NK-92 treated with Interleukin-12 subunit alpha and Interleukin-12 subunit beta, amount 100 ng/mL, for 24 hours (cell line): ENCODE results near the gene SLC22A13.
"Not testable (repeated sequence)": the region's sequence is repeated elsewhere in the genome, so short reads cannot be mapped to it uniquely, and the experiment has no call there.

Source experiments
- DNase-seq: peaks from one replicate; lab custom pipeline; 2025; lab: John Stamatoyannopoulos, UW

The SLC22A13 gene

GRCh38 chr3:38264779-38265178 is 833 bp upstream of the SLC22A13 start:
- no peak for DNase-seq

- no peak for DNase-seq
Measured at GRCh38 chr3:38266810-38267209, 1.2 kb downstream of the SLC22A13 start.

DNA sequence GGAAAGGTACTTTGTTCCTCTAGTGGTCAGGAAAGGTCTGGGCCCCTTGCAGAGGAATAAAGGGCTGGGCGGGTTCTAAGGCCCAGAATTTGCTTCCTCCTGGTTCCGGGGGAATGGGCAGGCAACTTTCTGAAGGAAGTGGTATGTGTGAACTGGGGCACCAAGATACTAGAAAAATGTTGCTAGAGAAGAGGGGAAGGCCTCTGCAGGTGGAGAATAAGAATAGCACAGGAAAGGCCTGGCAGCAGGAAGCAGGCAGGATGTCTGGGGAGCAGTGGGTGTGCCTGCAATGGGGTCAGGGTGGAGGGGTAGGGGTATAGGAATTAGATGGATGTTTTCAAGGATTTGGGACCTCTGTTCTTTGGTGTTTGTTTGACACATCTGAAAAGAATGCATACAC is 2.0 kb downstream of the SLC22A13 start:
- DNase-seq = no peak

DNA sequence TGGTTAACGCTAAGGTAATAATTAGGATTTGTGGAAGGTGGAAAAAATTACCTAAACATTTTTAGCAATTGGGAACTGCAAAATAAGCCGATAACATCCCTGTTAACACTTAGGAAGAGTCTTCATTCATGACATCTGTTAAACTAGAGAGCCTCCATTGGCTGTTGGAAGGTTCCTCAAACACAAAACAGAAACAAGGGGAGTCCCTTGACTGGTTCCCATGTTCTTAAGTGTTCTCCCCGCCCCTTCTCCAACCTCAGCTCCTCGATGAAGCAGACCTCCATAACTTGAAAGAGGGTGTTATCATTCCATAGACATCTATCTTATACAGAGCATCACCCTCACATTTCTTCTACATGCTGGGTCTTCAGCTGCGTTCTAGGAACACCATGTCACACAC is 2.5 kb downstream of the SLC22A13 start:
- DNase-seq = no peak

- no peak for DNase-seq
Measured at GRCh38 chr3:38268522-38268921, 2.9 kb downstream of the SLC22A13 start.

GRCh38 chr3:38270606-38271005 is 5.0 kb downstream of the SLC22A13 start:
- no peak for DNase-seq

DNA sequence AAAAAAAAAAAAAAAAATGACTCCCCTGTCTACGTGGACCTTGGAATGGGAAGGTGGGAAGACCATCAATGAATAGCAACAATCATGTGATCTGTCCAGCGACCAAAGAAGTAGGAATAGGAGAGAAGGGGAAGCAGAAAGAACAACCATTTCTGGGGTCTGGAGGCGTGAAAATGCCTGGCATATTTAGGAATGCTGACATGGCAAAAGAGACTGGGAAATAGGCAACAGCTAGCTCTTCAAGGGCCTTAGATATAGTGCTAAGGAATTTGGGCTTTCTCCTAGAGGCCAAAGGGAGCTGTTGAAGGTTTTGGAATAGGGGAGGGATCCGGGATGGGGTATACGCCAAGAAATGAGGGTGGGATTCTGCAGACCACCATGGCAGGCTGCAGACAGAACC is 5.9 kb downstream of the SLC22A13 start:
- DNase-seq = no peak

GRCh38 chr3:38274864-38275649 is 9.4 kb downstream of the SLC22A13 start:
- no peak for DNase-seq

GRCh38 chr3:38275658-38276057 is 10.0 kb downstream of the SLC22A13 start:
- no peak for DNase-seq

DNA sequence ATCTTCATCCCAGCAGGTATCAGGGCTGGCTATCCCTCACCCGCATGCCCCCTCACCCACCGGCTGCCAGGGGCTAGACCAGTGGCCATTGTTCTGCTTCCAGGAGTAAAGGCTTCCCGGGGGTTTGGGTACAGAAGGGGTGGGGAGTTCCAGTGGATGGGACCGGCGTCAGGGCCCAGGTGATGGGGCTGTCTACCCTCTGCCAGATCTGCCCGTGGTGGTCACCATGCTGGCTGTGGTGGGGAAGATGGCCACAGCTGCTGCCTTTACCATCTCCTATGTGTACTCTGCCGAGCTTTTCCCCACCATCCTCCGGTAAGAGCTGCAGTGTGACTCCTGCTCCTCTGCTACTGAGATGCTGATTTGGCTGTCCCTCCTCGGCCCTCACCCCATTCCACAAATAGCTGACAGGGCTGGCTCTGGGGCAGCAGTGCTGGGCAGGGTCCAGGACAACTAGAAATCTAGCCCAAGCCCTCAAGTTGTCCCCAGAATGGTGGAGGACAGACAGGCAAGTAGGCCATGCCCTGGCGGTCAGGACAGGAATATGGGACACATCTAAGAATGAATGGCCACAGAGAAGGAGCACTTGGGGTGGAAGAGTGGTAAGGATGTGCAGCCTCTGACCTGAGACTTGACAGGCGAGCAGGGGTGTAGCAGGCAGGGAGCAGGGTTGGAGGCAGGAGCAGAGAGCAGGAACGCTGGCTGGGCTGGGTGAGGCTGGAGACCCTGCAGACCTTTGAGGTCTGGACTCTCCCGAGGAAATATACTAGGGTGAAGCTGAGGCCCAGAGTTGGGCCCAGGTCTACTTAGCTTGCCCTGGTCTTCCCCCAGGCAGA is 10.7 kb downstream of the SLC22A13 start:
- DNase-seq = no peak

DNA sequence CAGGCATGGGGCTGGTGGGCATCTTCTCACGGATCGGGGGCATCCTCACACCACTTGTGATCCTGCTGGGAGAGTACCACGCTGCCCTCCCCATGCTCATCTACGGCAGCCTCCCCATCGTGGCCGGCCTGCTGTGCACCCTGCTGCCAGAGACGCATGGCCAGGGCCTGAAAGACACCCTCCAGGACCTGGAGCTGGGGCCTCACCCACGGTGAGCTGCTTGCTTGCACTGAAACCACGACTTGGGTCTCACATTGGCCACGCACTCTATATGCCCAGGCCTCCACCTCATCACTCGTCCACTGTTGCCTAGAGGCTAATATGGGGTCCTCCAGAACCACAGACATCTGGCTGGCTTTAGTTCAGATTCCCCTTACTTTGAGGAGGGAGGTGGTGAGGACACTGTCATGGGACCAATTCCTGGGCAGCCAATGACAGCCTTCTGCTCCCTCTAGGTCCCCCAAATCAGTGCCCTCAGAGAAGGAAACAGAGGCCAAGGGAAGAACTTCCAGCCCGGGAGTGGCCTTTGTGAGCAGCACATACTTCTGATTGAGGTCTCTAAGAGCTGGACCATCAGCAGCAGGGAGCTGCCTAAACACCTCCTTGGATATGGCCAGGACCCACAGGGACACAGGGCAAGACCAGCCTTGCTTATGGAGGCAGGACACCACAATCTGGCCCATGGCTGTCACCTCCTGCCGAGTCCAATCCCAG is 11.5 kb downstream of the SLC22A13 start:
- DNase-seq = no peak

- DNase-seq = no peak
Measured at GRCh38 chr3:38278841-38279240, 13.2 kb downstream of the SLC22A13 start.

- no peak for DNase-seq
Measured at GRCh38 chr3:38281895-38282686, 16.5 kb downstream of the SLC22A13 start, which contains the start of gene SLC22A14. SLC22A14 (plus strand) TSS chr3:38282294; CDS start chr3:38306027, 23,733 bp downstream.

DNA sequence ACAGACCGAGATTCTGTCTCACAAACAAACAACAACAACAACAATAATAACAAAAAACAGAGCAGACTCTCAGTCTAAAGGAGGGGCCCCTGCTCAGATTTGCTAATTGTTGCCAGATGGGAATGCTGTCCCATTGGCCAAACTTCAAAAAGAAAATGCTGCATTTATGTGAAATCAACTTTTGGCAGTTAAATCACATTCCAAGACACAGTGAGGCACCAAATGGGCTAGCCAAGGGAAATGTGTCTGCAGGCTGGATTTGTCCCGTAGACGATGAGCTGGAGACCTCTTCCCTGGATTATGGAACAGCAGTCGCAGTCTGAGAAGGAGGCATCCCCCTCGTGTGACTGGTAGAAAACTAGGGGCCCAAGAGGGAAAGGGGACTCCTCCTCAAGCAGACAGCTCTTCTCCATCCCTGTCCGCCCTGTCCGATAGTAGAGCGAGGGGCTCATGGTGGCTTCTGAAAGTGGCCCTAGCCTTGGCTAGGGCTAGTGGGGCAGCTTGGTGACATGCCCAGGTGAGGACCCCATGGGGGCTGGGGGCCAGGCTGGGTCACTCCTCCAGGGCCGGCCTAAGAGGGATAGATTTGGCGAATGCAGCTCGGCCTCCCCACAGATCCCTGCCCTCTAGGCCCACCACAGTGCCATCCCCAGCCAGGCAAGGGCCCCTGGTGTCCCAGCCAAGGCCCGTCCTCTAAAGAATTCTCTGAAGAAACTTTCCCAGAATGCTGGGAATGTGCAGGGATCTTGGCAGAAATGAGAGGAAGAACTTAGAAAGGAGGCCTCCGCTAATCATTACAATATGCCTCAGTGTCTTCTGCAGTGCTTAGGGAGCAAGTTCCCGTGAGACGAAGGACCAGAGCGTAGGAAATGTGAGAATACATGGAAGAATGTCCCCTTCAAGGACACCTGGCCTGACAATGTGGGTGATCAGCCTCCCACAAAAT is 18.5 kb downstream of the SLC22A13 start:
- no peak for DNase-seq

DNA sequence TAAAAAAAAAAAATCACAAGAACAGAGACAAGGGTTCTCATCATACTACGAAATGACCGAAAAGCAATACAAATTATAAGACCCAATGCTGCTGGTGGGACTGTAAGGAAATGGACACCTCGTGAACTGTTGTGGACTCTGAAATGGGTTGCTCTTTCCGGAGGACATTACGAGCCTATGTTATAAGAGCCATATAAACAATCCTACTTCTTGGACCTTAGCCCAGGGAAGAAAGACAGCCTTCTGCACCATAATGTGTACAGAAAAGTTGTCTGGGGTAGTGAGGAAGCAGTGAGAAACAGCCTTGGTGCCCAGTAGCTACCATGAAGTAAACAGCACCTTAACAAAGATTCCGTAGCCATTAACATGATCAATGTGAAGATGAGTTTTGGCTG is 19.1 kb downstream of the SLC22A13 start:
- no peak for DNase-seq

- DNase-seq = not testable (repeated sequence)
Measured at GRCh38 chr3:38289286-38290217, 23.9 kb downstream of the SLC22A13 start.

DNA sequence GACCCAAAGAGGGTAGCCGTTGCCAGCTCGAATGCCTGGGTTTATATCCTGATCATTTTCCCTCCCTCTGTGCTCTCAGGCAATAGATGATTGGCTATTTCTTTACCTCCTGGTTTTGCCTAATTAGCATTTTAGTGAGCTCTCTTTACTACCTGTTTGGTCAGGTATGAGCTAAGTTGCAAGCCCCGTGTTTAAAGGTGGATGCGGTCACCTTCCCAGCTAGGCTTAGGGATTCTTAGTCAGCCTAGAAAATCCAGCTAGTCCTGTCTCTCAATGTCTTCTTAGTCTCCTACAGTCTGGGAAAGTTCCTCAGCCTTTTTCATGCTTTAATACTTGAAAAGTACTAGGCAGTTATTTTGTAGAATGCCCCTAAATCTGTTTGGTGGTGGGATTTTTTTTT is 31.4 kb downstream of the SLC22A13 start:
- DNase-seq = not testable (repeated sequence)

DNA sequence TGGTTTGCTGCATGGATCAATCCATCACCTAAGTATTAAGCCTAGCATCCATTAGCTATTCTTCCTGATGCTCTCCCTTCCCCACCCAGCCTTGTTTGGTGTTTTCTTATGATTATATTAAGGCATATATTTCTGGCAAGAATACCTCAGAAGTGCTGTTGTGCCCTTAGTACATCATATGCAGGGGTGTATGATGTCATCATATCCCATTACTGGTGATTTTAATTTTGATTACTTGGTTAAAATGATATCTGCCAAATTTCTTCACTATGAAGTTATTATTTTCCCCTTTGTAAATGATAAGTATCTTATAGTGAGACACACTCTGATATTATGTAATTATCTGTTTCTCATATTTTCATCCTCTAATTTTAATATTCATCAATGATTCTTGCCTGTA is 31.9 kb downstream of the SLC22A13 start:
- no peak for DNase-seq

GRCh38 chr3:38297947-38298711 is 32.5 kb downstream of the SLC22A13 start:
- DNase-seq = no peak
